Epithelial cell of proximal tubule (primary cell): ENCODE measurements around the gene HIP1. TPM values are rescaled to one million over a fixed set of nuclear protein-coding genes. Genes with fewer than 3 reads are reported as not detected.
"Not testable (repeated sequence)": the region's sequence is repeated elsewhere in the genome, so short reads cannot be mapped to it uniquely, and the experiment has no call there.

ENCODE experiments used
- DNase-seq: peaks from one replicate; pipeline ENCODE4 v3.0.0-alpha.2; 2011; ENCODE audit warnings: low read depth
- H3K4me3 ChIP-seq: 2 replicates; pipeline ENCODE4 v1.5.1; 2011; ENCODE audit warnings: low read depth, mild to moderate bottlenecking, low read length
- CTCF ChIP-seq: conservative IDR thresholded peaks from 2 replicates; pipeline ENCODE4 v1.5.1; 2012; ENCODE audit warnings: low read depth, mild to moderate bottlenecking, low read length
- total RNA-seq: library from RNA; depleted of rRNA; stranded (reverse); fragments of >200 nt; gene quantifications from 2 replicates; pipeline ENCODE4 v1.2.3, GENCODE V29; 2015

Gene HIP1
- total RNA-seq, 1 donor from 2014 or later: 10.6 TPM

GRCh38 chr7:75614401-75614800 lies 124.3 kb downstream of the HIP1 start:
- no peak for DNase-seq
- no peak for TF ChIP-seq CTCF
- no peak overlapping the region for H3K4me3 ChIP-seq

GRCh38 chr7:75613351-75613750 lies 125.4 kb downstream of the HIP1 start:
- TF ChIP-seq CTCF: no peak
- no peak overlapping the region for H3K4me3 ChIP-seq
- no peak for DNase-seq

GRCh38 chr7:75611557-75612178 lies 127.1 kb downstream of the HIP1 start:
- peak overlapping the region; percentile 58 for H3K4me3 ChIP-seq
- DNase-seq: peak; percentile 18
- peak; percentile 13 for TF ChIP-seq CTCF

GRCh38 chr7:75609416-75609815 lies 129.3 kb downstream of the HIP1 start:
- not testable (repeated sequence) for DNase-seq, H3K4me3 ChIP-seq

GRCh38 chr7:75608451-75609122 lies 130.2 kb downstream of the HIP1 start:
- no peak for DNase-seq

GRCh38 chr7:75604408-75604807 lies 134.3 kb downstream of the HIP1 start:
- H3K4me3 ChIP-seq: no peak overlapping the region
- no peak for DNase-seq
- TF ChIP-seq CTCF: no peak

More at GRCh38 chr7:75608451-75609122, 130.2 kb downstream of the HIP1 start:
- TF ChIP-seq CTCF: no peak
- H3K4me3 ChIP-seq: no peak overlapping the region

GRCh38 chr7:75602831-75603230 lies 135.9 kb downstream of the HIP1 start:
- not testable (repeated sequence) for H3K4me3 ChIP-seq, DNase-seq

GRCh38 chr7:75601539-75601938 lies 137.2 kb downstream of the HIP1 start:
- no peak for DNase-seq
- no peak for TF ChIP-seq CTCF
- H3K4me3 ChIP-seq: no peak overlapping the region

GRCh38 chr7:75600748-75601147 lies 138.0 kb downstream of the HIP1 start:
- H3K4me3 ChIP-seq, DNase-seq: not testable (repeated sequence)
